GM12891 (cell line): ENCODE data around the gene DNAAF8.

Source experiments
- POLR2A ChIP-seq: IDR thresholded peaks from 2 replicates; pipeline ENCODE4 v1.6.1; 2011; ENCODE audit warnings: low read depth, low read length, control low read depth
- POLR2AphosphoS5 ChIP-seq: IDR thresholded peaks from 2 replicates; pipeline ENCODE4 v1.6.1; 2011; ENCODE audit warnings: low read depth, low read length, control low read depth
- POU2F2 ChIP-seq: IDR thresholded peaks from 2 replicates; pipeline ENCODE4 v1.6.1; 2011; ENCODE audit warnings: low read depth, mild to moderate bottlenecking, control low read depth, low read length, moderate library complexity
- SPI1 ChIP-seq: IDR thresholded peaks from 2 replicates; pipeline ENCODE4 v1.6.1; 2011; ENCODE audit warnings: low read depth, low read length, control low read depth
- TAF1 ChIP-seq: IDR thresholded peaks from 2 replicates; pipeline ENCODE4 v1.6.1; 2011; ENCODE audit warnings: low read depth, low read length, control low read depth

- TF ChIP-seq POLR2A (no peak), POLR2AphosphoS5 (no peak), TAF1 (no peak), POU2F2 (no peak), SPI1 (no peak)
Observed at GRCh38 chr16:4785758-4786433, 51.6 kb downstream of the DNAAF8 start.
